IMR-90 (cell line): ENCODE data around the gene PIH1D1. TPM values are rescaled to one million over a fixed set of nuclear protein-coding genes. Genes with fewer than 3 reads are reported as not detected.

Experiments used
- ATAC-seq: fragments of 200-7000 bp; cut with Tn5 transposase; 2 replicates; pipeline ENCODE4 v1.9.1; 2020; ENCODE audit warnings: low read depth, mild to moderate bottlenecking, moderate library complexity
- BruUV-seq: library from RNA; stranded (reverse); fragments of 400-500 nt; replicated peaks from 2 replicates; lab custom pipeline; 2021; lab: Mats Ljungman, UMichigan
- CTCF ChIA-PET: fragments of 300-600 bp; formaldehyde crosslinking; extraction: SDS; loops from one replicate; lab custom pipeline; 2021; ENCODE audit warnings: antibody characterized with exemption; lab: Yijun Ruan, JAX
- POLR2A ChIA-PET: fragments of 300-600 bp; sonication (Branson Sonifier 250); formaldehyde crosslinking; loops from one replicate; lab custom pipeline; 2022; ENCODE audit warnings: antibody characterized with exemption; ENCODE audit not compliant: unreplicated experiment; lab: Charles Lee
- DNase-seq: peaks from one replicate; pipeline ENCODE4 v3.0.0; 2013
- H2AFZ ChIP-seq: replicated peaks from 2 replicates; pipeline ENCODE3; 2013; ENCODE audit warnings: low read length, mild to moderate bottlenecking; ENCODE audit not compliant: poor library complexity
- H2AK5ac ChIP-seq: 2 replicates; pipeline ENCODE4 v1.6.1; 2013; ENCODE audit warnings: low read depth, low read length, inconsistent platforms
- H2AK9ac ChIP-seq: replicated peaks from 2 replicates; pipeline ENCODE3; 2013; ENCODE audit warnings: mild to moderate bottlenecking, low read depth, low read length, moderate library complexity; ENCODE audit not compliant: poor library complexity
- H2BK120ac ChIP-seq: 2 replicates; pipeline ENCODE4 v1.6.1; 2013; ENCODE audit warnings: low read depth, low read length, inconsistent platforms
- H2BK15ac ChIP-seq: 3 replicates; pipeline ENCODE4 v1.6.1; 2013; ENCODE audit warnings: low read depth, low read length, inconsistent platforms
- H2BK20ac ChIP-seq: 2 replicates; pipeline ENCODE4 v1.6.1; 2013; ENCODE audit warnings: low read depth, mild to moderate bottlenecking, inconsistent platforms, low read length, moderate library complexity
- H2BK5ac ChIP-seq: 2 replicates; pipeline ENCODE4 v1.6.1; 2013; ENCODE audit warnings: mild to moderate bottlenecking, low read depth, low read length, inconsistent platforms; ENCODE audit not compliant: poor library complexity, severe bottlenecking
- H3K14ac ChIP-seq: replicated peaks from 2 replicates; pipeline ENCODE4 v1.6.1; 2013; ENCODE audit warnings: low read depth, low read length, inconsistent platforms
- H3K18ac ChIP-seq: 2 replicates; pipeline ENCODE4 v1.6.1; 2013; ENCODE audit warnings: low read depth, low read length, control low read depth
- H3K23ac ChIP-seq: 2 replicates; pipeline ENCODE4 v1.6.1; 2013; ENCODE audit warnings: low read depth, low read length, inconsistent platforms
- H3K27ac ChIP-seq: 2 replicates; pipeline ENCODE4 v1.5.1; 2013; ENCODE audit warnings: mild to moderate bottlenecking, control low read depth, low read length; ENCODE audit not compliant: insufficient read depth
- H3K27me3 ChIP-seq: 2 replicates; pipeline ENCODE4 v1.6.1; 2013; ENCODE audit warnings: low read length; ENCODE audit not compliant: control insufficient read depth, insufficient read depth
- H3K36me3 ChIP-seq: 2 replicates; pipeline ENCODE4 v1.6.1; 2013; ENCODE audit warnings: low read length, mixed read lengths; ENCODE audit not compliant: control insufficient read depth, insufficient read depth
- H3K4ac ChIP-seq: 2 replicates; pipeline ENCODE4 v1.6.1; 2013; ENCODE audit warnings: low read depth, low read length, inconsistent platforms
- H3K4me1 ChIP-seq: 2 replicates; pipeline ENCODE4 v1.6.1; 2013; ENCODE audit warnings: low read length, mixed read lengths; ENCODE audit not compliant: control insufficient read depth, insufficient read depth
- H3K4me2 ChIP-seq: 2 replicates; pipeline ENCODE4 v1.6.1; 2013; ENCODE audit warnings: low read depth, mild to moderate bottlenecking, control low read depth, low read length, moderate library complexity
- H3K4me3 ChIP-seq: 2 replicates; pipeline ENCODE4 v1.5.1; 2013; ENCODE audit warnings: low read depth, mild to moderate bottlenecking, control low read depth, low read length, moderate library complexity; ENCODE audit not compliant: insufficient read depth
- H3K56ac ChIP-seq: 2 replicates; pipeline ENCODE4 v1.6.1; 2013; ENCODE audit warnings: low read length, inconsistent platforms; ENCODE audit not compliant: insufficient read depth; ENCODE audit errors: extremely low read depth
- H3K79me1 ChIP-seq, 2 experiments: 2 replicates each; pipeline ENCODE4 v1.6.1; 2013; ENCODE audit warnings: low read length in 2 of 2, inconsistent platforms in 1 of 2, low read depth in 1 of 2
- H3K9ac ChIP-seq: 2 replicates; pipeline ENCODE4 v1.6.1; 2013; ENCODE audit warnings: low read depth, low read length, control low read depth
- H3K9me1 ChIP-seq: 2 replicates; pipeline ENCODE4 v1.6.1; 2013; ENCODE audit warnings: low read length, inconsistent platforms; ENCODE audit not compliant: insufficient read depth
- H3K9me3 ChIP-seq: 2 replicates; pipeline ENCODE4 v1.6.1; 2013; ENCODE audit warnings: low read length; ENCODE audit not compliant: control insufficient read depth, insufficient read depth
- H4K20me1 ChIP-seq: 2 replicates; pipeline ENCODE4 v1.6.1; 2013; ENCODE audit warnings: low read length, inconsistent platforms; ENCODE audit not compliant: insufficient read depth
- H4K5ac ChIP-seq: 2 replicates; pipeline ENCODE4 v1.6.1; 2013; ENCODE audit warnings: mild to moderate bottlenecking, low read depth, low read length, control low read depth
- H4K8ac ChIP-seq, 2 experiments: 2 replicates each; pipeline ENCODE4 v1.6.1; 2013; ENCODE audit warnings: low read depth in 2 of 2, low read length in 2 of 2, control low read depth in 1 of 2, inconsistent platforms in 1 of 2
- H4K91ac ChIP-seq: 2 replicates; pipeline ENCODE4 v1.6.1; 2013; ENCODE audit warnings: low read depth, low read length, inconsistent platforms; ENCODE audit not compliant: insufficient read depth
- BHLHE40 ChIP-seq: fragments of 150-350 bp; IDR thresholded peaks from 2 replicates; pipeline ENCODE4 v1.6.1; 2016; ENCODE audit warnings: mild to moderate bottlenecking, low read depth, low read length
- CEBPB ChIP-seq: IDR thresholded peaks from 2 replicates; pipeline ENCODE4 v1.6.1; 2012; ENCODE audit warnings: low read depth, low read length, improper control_type of control experiment
- CHD1 ChIP-seq: IDR thresholded peaks from 2 replicates; pipeline ENCODE4 v1.6.1; 2012; ENCODE audit warnings: low read depth, low read length, improper control_type of control experiment
- FOS ChIP-seq: fragments of 150-350 bp; IDR thresholded peaks from 2 replicates; pipeline ENCODE4 v1.6.1; 2016; ENCODE audit warnings: low read depth, low read length
- MAFK ChIP-seq: IDR thresholded peaks from 2 replicates; pipeline ENCODE4 v1.6.1; 2012; ENCODE audit warnings: low read depth, low read length, improper control_type of control experiment
- MAZ ChIP-seq: IDR thresholded peaks from 2 replicates; pipeline ENCODE4 v1.6.1; 2012; ENCODE audit warnings: low read depth, mild to moderate bottlenecking, low read length, improper control_type of control experiment, moderate library complexity, borderline replicate concordance
- MXI1 ChIP-seq: IDR thresholded peaks from 2 replicates; pipeline ENCODE4 v1.6.1; 2012; ENCODE audit warnings: low read depth, mild to moderate bottlenecking, low read length, moderate library complexity, borderline replicate concordance
- NFE2L2 ChIP-seq: fragments of 150-350 bp; IDR thresholded peaks from 2 replicates; pipeline ENCODE4 v1.6.1; 2016; ENCODE audit warnings: low read depth, mild to moderate bottlenecking, low read length
- POLR2A ChIP-seq: IDR thresholded peaks from 2 replicates; pipeline ENCODE4 v1.6.1; 2012; ENCODE audit warnings: mild to moderate bottlenecking, low read depth, low read length
- RAD21 ChIP-seq: IDR thresholded peaks from 2 replicates; pipeline ENCODE4 v1.6.1; 2012; ENCODE audit warnings: low read length, improper control_type of control experiment
- RFX5 ChIP-seq: IDR thresholded peaks from 2 replicates; pipeline ENCODE4 v1.8.0; 2012; ENCODE audit warnings: low read depth, mild to moderate bottlenecking, low read length, moderate library complexity
- WGBS, 2 experiments: methylation state at CpG; one replicate each; pipeline versions ENCODE4 v1.1.5 to v1.1.7; 2013; ENCODE audit warnings: missing lambda C conversion rate in 2 of 2; ENCODE audit not compliant: insufficient read length in 1 of 2; ENCODE audit errors: extremely low coverage in 2 of 2; 5-methylcytosine and 5-hydroxymethylcytosine counted together
- dilution Hi-C: fragments of 300-500 bp; cut with HindIII; formaldehyde crosslinking; loops from one replicate; pipeline ENCODE4 v1.14.3; 2018; ENCODE audit warnings: low sequenced_read_pairs; ENCODE audit not compliant: unreplicated experiment
- in situ Hi-C: fragments of 300-500 bp; cut with MboI; formaldehyde crosslinking; loops from 3 replicates; pipeline ENCODE4 v1.14.3; 2019; ENCODE audit warnings: low sequenced_read_pairs, inconsistent platforms, mixed read lengths
- intact Hi-C: fragments of 100-400 bp; cut with micrococcal nuclease; formaldehyde crosslinking; loops from 2 replicates; pipeline ENCODE4 v1.10.0; 2022
- polyA plus RNA-seq, 3 experiments: library from polyadenylated mRNA; depleted of rRNA; stranded (reverse); fragments of >200 nt; gene quantifications; 2 replicates each; pipeline ENCODE4 v1.2.3, GENCODE V29; 2012; ENCODE audit warnings: low replicate concordance in 1 of 3
- total RNA-seq: library from RNA; depleted of rRNA; stranded (reverse); fragments of >200 nt; gene quantifications from 2 replicates; pipeline ENCODE4 v1.2.3, GENCODE V29; 2012
- TF ChIP-seq, protein P1 (sequence below): fragments of 150-350 bp; IDR thresholded peaks from 2 replicates; pipeline ENCODE4 v1.6.1; 2017; ENCODE audit warnings: mild to moderate bottlenecking, antibody characterized with exemption, low read length, low read depth
- TF ChIP-seq, protein P2 (sequence below): fragments of 150-350 bp; IDR thresholded peaks from 2 replicates; pipeline ENCODE4 v1.6.1; 2016; ENCODE audit warnings: low read depth, mild to moderate bottlenecking, low read length, moderate library complexity, borderline replicate concordance

PIH1D1 gene
- total and polyA plus RNA-seq, 2 of the 4 experiments (the other 2 are of a cell fraction): 77.9 to 122 TPM

DNA sequence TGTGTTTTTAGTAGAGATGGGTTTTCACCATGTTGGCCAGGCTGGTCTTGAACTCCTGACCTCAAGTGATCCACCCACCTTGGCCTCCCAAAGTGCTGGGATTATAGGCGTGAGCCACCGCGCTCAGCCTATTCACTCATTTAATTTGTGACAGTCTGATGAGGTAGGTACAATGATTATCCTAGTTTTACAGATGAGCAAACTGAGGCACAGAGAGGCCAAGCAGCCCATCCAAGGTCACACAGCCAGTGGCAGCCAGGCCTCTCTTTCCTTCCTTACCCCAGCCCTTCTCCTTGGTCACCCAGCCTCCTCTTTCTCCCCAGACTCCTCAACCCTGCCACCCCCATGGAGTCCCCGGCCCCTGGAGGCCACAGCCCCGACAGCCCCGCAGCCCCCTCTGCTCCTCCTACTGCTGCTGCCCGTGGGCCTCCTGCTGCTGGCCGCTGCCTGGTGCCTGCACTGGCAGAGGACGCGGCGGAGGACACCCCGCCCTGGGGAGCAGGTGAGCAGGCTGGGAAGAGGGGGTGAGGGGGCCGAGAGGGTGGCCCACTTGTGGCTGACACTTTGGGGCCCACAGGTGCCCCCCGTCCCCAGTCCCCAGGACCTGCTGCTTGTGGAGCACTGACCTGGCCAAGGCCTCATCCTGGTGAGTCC lies 28.5 kb upstream of the PIH1D1 start:
- BruUV-seq: no TSS peak
- Histone ChIP-seq H3K79me1 (peaks cover 0 to 1% of the 10 kb centered on the region in 2 experiments; a peak in 2 of 4 replicates), H2BK120ac (no peak overlapping the region), H2AFZ (no peak overlapping the region), H4K5ac (no peak overlapping the region), H2BK20ac (no peak overlapping the region), H3K9ac (no peak overlapping the region), H3K56ac (no peak overlapping the region), H3K4me3 (no peak overlapping the region), H3K4ac (no peak overlapping the region), H3K9me1 (peaks cover 1% of the 10 kb centered on the region; the same call in 1 of the 2 replicates), H3K18ac (no peak overlapping the region), H2AK9ac (no peak overlapping the region), H3K27ac (no peak overlapping the region), H3K23ac (no peak overlapping the region), H3K36me3 (peaks cover 1% of the 10 kb centered on the region; the same call in 1 of the 2 replicates), H3K4me1 (peaks cover 2% of the 10 kb centered on the region; the same call in 1 of the 2 replicates), H3K14ac (no peak overlapping the region), H2BK5ac (no peak overlapping the region), H3K9me3 (no peaks in the 10 kb centered on the region), H4K8ac (no peak overlapping the region), H4K20me1 (no peaks in the 10 kb centered on the region), H3K27me3 (no peaks in the 10 kb centered on the region), H2AK5ac (no peak overlapping the region; the same call in 1 of the 2 replicates), H2BK15ac (no peak overlapping the region), H3K4me2 (no peak overlapping the region), H4K91ac (no peak overlapping the region)
- dilution Hi-C loops: no loop called here
- ATAC-seq (no peak), DNase-seq (no peak)
- no CpG with 5 or more reads among the region's 14 CpGs for WGBS, 2 experiments
- in situ Hi-C loops: no loop called here
- ChIA-PET CTCF (no interaction called here), POLR2A (no interaction called here)
- TF ChIP-seq RFX5 (no peak), MAZ (no peak), CEBPB (no peak), CHD1 (no peak), POLR2A (no peak), NFE2L2 (no peak), RAD21 (no peak), MAFK (no peak), MXI1 (no peak), BHLHE40 (no peak), FOS (no peak)
- TF ChIP-seq, protein P1, sequence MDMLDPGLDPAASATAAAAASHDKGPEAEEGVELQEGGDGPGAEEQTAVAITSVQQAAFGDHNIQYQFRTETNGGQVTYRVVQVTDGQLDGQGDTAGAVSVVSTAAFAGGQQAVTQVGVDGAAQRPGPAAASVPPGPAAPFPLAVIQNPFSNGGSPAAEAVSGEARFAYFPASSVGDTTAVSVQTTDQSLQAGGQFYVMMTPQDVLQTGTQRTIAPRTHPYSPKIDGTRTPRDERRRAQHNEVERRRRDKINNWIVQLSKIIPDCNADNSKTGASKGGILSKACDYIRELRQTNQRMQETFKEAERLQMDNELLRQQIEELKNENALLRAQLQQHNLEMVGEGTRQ: no peak
- TF ChIP-seq, protein P2, sequence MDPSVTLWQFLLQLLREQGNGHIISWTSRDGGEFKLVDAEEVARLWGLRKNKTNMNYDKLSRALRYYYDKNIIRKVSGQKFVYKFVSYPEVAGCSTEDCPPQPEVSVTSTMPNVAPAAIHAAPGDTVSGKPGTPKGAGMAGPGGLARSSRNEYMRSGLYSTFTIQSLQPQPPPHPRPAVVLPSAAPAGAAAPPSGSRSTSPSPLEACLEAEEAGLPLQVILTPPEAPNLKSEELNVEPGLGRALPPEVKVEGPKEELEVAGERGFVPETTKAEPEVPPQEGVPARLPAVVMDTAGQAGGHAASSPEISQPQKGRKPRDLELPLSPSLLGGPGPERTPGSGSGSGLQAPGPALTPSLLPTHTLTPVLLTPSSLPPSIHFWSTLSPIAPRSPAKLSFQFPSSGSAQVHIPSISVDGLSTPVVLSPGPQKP: no peak
- intact Hi-C loops: no loop called here
